ENCODE measurements around the gene KCNJ3.
"Not testable (repeated sequence)": the region's sequence is repeated elsewhere in the genome, so short reads cannot be mapped to it uniquely, and the experiment has no call there.

DNA sequence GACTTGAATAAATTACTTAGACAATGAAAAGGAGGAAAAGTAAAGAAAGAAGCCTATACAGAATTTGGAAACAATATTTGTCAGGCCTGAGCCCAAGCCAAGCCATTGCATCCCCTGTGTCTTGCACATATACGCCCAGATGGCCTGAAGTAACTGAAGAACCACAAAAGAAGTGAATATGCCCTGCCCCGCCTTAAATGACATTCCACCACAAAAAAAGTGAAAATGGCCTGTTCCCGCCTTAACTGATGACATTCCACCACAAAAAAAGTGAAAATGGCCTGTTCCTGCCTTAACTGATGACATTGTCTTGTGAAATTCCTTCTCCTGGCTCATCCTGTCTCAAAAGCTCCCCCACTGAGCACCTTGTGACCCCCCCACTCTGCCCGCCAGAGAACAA lies 168.7 kb downstream of the KCNJ3 start:
- TF ChIP-seq, protein P1, sequence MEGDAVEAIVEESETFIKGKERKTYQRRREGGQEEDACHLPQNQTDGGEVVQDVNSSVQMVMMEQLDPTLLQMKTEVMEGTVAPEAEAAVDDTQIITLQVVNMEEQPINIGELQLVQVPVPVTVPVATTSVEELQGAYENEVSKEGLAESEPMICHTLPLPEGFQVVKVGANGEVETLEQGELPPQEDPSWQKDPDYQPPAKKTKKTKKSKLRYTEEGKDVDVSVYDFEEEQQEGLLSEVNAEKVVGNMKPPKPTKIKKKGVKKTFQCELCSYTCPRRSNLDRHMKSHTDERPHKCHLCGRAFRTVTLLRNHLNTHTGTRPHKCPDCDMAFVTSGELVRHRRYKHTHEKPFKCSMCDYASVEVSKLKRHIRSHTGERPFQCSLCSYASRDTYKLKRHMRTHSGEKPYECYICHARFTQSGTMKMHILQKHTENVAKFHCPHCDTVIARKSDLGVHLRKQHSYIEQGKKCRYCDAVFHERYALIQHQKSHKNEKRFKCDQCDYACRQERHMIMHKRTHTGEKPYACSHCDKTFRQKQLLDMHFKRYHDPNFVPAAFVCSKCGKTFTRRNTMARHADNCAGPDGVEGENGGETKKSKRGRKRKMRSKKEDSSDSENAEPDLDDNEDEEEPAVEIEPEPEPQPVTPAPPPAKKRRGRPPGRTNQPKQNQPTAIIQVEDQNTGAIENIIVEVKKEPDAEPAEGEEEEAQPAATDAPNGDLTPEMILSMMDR (IDR thresholded peaks at IDR 0.05), result not testable (repeated sequence)
- not testable (repeated sequence) for TF ChIP-seq POLR2A, EP300 (IDR thresholded peaks at IDR 0.05)

Data from tibial nerve (tissue), 4 donors.